Measurements from ENCODE around the gene CNTRL.

DNA sequence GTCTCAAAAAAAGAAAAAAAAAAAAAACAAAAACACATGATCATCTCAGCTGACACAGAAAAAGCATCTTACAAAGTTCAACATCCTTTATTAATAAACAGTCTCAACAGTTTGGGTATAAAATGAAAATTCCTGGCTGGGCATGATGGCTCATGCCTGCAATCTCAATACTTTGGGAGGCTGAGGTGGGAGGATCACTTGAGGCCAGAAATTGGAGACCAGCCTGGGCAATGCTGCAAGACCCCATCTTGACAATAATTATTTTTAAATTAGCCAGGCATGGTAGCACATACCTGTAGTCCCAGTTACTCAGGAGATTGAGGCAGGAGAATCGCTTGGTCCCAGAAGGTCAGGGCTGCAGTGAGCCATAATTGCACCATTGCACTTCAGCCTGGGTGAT lies 7.9 kb upstream of the CNTRL start:
- TF ChIP-seq EZH2 (IDR thresholded peaks at IDR 0.05; ENCODE audit: borderline replicate concordance, insufficient read depth, low read length, poor library complexity, severe bottlenecking) (no peak), EP300 (conservative IDR thresholded peaks at IDR 0.05; ENCODE audit: poor library complexity, severe bottlenecking) (no peak), POLR2AphosphoS5 (IDR thresholded peaks at IDR 0.05) (no peak)
- TF ChIP-seq, protein P1, sequence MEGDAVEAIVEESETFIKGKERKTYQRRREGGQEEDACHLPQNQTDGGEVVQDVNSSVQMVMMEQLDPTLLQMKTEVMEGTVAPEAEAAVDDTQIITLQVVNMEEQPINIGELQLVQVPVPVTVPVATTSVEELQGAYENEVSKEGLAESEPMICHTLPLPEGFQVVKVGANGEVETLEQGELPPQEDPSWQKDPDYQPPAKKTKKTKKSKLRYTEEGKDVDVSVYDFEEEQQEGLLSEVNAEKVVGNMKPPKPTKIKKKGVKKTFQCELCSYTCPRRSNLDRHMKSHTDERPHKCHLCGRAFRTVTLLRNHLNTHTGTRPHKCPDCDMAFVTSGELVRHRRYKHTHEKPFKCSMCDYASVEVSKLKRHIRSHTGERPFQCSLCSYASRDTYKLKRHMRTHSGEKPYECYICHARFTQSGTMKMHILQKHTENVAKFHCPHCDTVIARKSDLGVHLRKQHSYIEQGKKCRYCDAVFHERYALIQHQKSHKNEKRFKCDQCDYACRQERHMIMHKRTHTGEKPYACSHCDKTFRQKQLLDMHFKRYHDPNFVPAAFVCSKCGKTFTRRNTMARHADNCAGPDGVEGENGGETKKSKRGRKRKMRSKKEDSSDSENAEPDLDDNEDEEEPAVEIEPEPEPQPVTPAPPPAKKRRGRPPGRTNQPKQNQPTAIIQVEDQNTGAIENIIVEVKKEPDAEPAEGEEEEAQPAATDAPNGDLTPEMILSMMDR (IDR thresholded peaks at IDR 0.05; ENCODE audit: poor library complexity, severe bottlenecking), result no peak

Measured in neural cell (in vitro differentiated cells).